HEK293 (cell line): ENCODE results near the gene ARHGEF7.
A peak's percentile ranks its signal among the peaks of the same experiment; 100 is the strongest.

Experiments used
- CTCF ChIA-PET: fragments of 350-600 bp; formaldehyde crosslinking; extraction: SDS; loops from one replicate; lab custom pipeline; 2021; ENCODE audit warnings: antibody characterized with exemption; lab: Yijun Ruan, JAX
- POLR2A ChIA-PET: fragments of 300-600 bp; formaldehyde crosslinking; extraction: SDS; loops from one replicate; lab custom pipeline; 2020; ENCODE audit warnings: antibody characterized with exemption, inconsistent platforms; lab: Yijun Ruan, JAX
- H3K27ac ChIP-seq: fragments of 200-500 bp; sonication (Bioruptor generic); 2 replicates; pipeline ENCODE4 v1.5.1; 2014; ENCODE audit warnings: low read depth, low read length, control low read depth, inconsistent platforms; ENCODE audit errors: extremely low read depth
- H3K36me3 ChIP-seq, 2 experiments: fragments of 200-500 bp in 1 of 2; sonication (Bioruptor generic) in 1 of 2; 1 replicate in 1 of 2; 2 replicates in 1 of 2; pipeline ENCODE4 v1.5.1; 2014 to 2017; ENCODE audit warnings: inconsistent platforms in 2 of 2, low read length in 2 of 2; ENCODE audit not compliant: control insufficient read depth in 2 of 2, insufficient read depth in 1 of 2
- H3K4me1 ChIP-seq: fragments of 200-500 bp; sonication (Bioruptor generic); 2 replicates; pipeline ENCODE4 v1.5.1; 2014; ENCODE audit warnings: mild to moderate bottlenecking, low read length, inconsistent platforms; ENCODE audit not compliant: control insufficient read depth, insufficient read depth
- H3K4me3 ChIP-seq: 2 replicates; pipeline ENCODE4 v1.5.1; 2011; ENCODE audit warnings: low read depth, mild to moderate bottlenecking, control low read depth, low read length, moderate library complexity
- H3K9me3 ChIP-seq: fragments of 200-500 bp; sonication (Bioruptor generic); 2 replicates; pipeline ENCODE4 v1.5.1; 2014; ENCODE audit warnings: low read depth, low read length, inconsistent platforms; ENCODE audit not compliant: control insufficient read depth, insufficient read depth
- EGR2 ChIP-seq: fragments of 450-650 bp; formaldehyde crosslinking; IDR thresholded peaks from 2 replicates; pipeline ENCODE4 v1.5.1; 2016; ENCODE audit warnings: low read depth, missing biosample characterization, missing genetic modification characterization
- FEZF1 ChIP-seq: fragments of 450-650 bp; formaldehyde crosslinking; IDR thresholded peaks from 2 replicates; pipeline ENCODE4 v1.5.1; 2016; ENCODE audit warnings: missing biosample characterization, missing genetic modification characterization
- GLI4 ChIP-seq: fragments of 450-650 bp; formaldehyde crosslinking; IDR thresholded peaks from 2 replicates; pipeline ENCODE4 v1.5.1; 2016; ENCODE audit warnings: missing biosample characterization, missing genetic modification characterization
- KLF1 ChIP-seq: fragments of 450-650 bp; formaldehyde crosslinking; IDR thresholded peaks from 2 replicates; pipeline ENCODE4 v1.5.1; 2016; ENCODE audit warnings: missing biosample characterization, missing genetic modification characterization
- SCRT2 ChIP-seq: fragments of 450-650 bp; formaldehyde crosslinking; IDR thresholded peaks from 2 replicates; pipeline ENCODE4 v1.5.1; 2016; ENCODE audit warnings: missing biosample characterization, missing genetic modification characterization
- SP3 ChIP-seq: fragments of 450-650 bp; formaldehyde crosslinking; IDR thresholded peaks from 2 replicates; pipeline ENCODE4 v1.5.1; 2016; ENCODE audit warnings: missing biosample characterization, missing genetic modification characterization
- YY1 ChIP-seq: fragments of 450-650 bp; formaldehyde crosslinking; IDR thresholded peaks from 2 replicates; pipeline ENCODE4 v1.5.1; 2018; ENCODE audit warnings: missing biosample characterization, missing genetic modification characterization
- ZBTB7A ChIP-seq: fragments of 450-650 bp; formaldehyde crosslinking; IDR thresholded peaks from 2 replicates; pipeline ENCODE4 v1.5.1; 2016; ENCODE audit warnings: low read depth, missing biosample characterization, missing genetic modification characterization
- ZFHX2 ChIP-seq: fragments of 450-650 bp; formaldehyde crosslinking; conservative IDR thresholded peaks from 2 replicates; pipeline ENCODE4 v1.5.1; 2016; ENCODE audit warnings: missing biosample characterization, missing genetic modification characterization
- ZNF114 ChIP-seq: fragments of 450-650 bp; formaldehyde crosslinking; IDR thresholded peaks from 2 replicates; pipeline ENCODE4 v1.5.0; 2017; ENCODE audit warnings: missing biosample characterization, missing genetic modification characterization
- ZNF571 ChIP-seq: fragments of 450-650 bp; formaldehyde crosslinking; IDR thresholded peaks from 2 replicates; pipeline ENCODE4 v1.5.0; 2017; ENCODE audit warnings: missing biosample characterization, missing genetic modification characterization
- ZNF610 ChIP-seq: fragments of 450-650 bp; formaldehyde crosslinking; IDR thresholded peaks from 2 replicates; pipeline ENCODE4 v1.5.1; 2016; ENCODE audit warnings: missing biosample characterization, missing genetic modification characterization, borderline replicate concordance
- ZNF624 ChIP-seq: fragments of 450-650 bp; formaldehyde crosslinking; IDR thresholded peaks from 2 replicates; pipeline ENCODE4 v1.5.1; 2017; ENCODE audit warnings: missing biosample characterization, missing genetic modification characterization
- ZNF707 ChIP-seq: fragments of 450-650 bp; formaldehyde crosslinking; IDR thresholded peaks from 2 replicates; pipeline ENCODE4 v1.5.1; 2016; ENCODE audit warnings: missing biosample characterization, missing genetic modification characterization
- ZNF768 ChIP-seq: fragments of 450-650 bp; formaldehyde crosslinking; IDR thresholded peaks from 2 replicates; pipeline ENCODE4 v1.5.1; 2018; ENCODE audit warnings: missing biosample characterization, mild to moderate bottlenecking, missing genetic modification characterization
- ZNF792 ChIP-seq: fragments of 450-650 bp; formaldehyde crosslinking; IDR thresholded peaks from 2 replicates; pipeline ENCODE4 v1.5.1; 2016; ENCODE audit warnings: missing biosample characterization, missing genetic modification characterization
- ZNF837 ChIP-seq: fragments of 450-650 bp; formaldehyde crosslinking; IDR thresholded peaks from 2 replicates; pipeline ENCODE4 v1.5.1; 2016; ENCODE audit warnings: missing biosample characterization, missing genetic modification characterization
- TF ChIP-seq, protein P1 (sequence below): fragments of 450-650 bp; formaldehyde crosslinking; IDR thresholded peaks from 2 replicates; pipeline ENCODE4 v1.5.1; 2017; ENCODE audit warnings: missing biosample characterization, mild to moderate bottlenecking, missing genetic modification characterization, moderate library complexity
- TF ChIP-seq, protein P2 (sequence below): fragments of 450-650 bp; IDR thresholded peaks from 2 replicates; pipeline ENCODE4 v1.5.1; 2018; ENCODE audit warnings: missing biosample characterization, mild to moderate bottlenecking, missing genetic modification characterization
- TF ChIP-seq, protein P3 (sequence below): fragments of 450-650 bp; formaldehyde crosslinking; IDR thresholded peaks from 2 replicates; pipeline ENCODE4 v1.5.1; 2016; ENCODE audit warnings: missing biosample characterization, missing genetic modification characterization
- TF ChIP-seq, protein P4 (sequence below): fragments of 450-650 bp; formaldehyde crosslinking; IDR thresholded peaks from 2 replicates; pipeline ENCODE4 v1.5.1; 2016; ENCODE audit warnings: missing biosample characterization, missing genetic modification characterization, low read depth
- TF ChIP-seq, protein P5 (sequence below): fragments of 450-650 bp; formaldehyde crosslinking; IDR thresholded peaks from 2 replicates; pipeline ENCODE4 v1.5.1; 2016; ENCODE audit warnings: missing biosample characterization, missing genetic modification characterization, low read depth
- TF ChIP-seq, protein P6 (sequence below): fragments of 450-650 bp; formaldehyde crosslinking; IDR thresholded peaks from 2 replicates; pipeline ENCODE4 v1.5.1; 2016; ENCODE audit warnings: missing biosample characterization, missing genetic modification characterization

The ARHGEF7 gene

DNA sequence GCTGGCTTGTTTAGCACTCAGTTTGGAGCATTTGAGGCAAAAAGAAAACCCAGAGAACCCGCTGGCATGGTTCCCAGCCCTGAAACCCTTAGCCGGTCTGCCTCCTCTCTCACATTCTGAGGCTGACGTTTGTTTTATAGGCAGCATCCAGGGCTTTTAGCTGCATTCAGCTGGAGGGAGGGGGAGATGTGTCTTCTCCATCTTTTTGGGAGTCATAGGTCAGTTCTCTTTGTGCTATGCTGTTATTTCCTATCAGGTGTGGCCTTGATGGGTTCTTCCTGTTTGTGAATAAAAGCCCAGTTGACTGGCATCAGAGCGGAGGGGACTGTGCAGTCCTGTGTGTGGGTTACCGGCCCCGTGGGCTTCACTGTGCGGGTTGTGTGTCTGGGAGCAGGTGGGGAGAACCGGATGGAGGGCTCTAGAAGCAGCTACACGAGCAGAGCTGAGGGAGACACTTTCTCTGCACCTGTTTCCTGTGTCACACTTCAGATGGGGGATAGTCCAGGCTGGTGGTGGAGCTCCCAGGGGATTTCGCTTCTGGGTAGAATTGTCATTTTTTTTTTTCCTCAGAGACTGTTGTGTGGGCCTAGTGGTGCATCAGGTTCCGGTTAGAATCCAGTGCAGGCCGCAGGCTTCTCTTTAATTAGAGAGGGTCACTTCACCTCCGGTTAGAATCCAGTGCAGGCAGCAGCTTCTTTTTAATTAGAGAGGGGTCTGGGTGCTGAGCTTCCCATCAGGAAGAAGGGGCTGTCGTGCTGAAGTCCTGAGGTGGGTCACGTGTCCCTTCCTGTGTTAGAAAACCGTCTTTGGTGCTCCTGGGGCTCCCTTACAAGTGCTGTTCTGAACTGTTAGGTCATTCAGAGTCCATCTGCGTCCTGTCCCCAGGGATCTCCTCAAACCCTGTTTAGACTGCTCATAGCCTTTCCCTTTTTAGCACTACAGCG, 69.6 kb downstream of the ARHGEF7 start:
- CTCF ChIA-PET, result interaction anchor here (0.7 to 1.2 kb wide), 2 partner anchors 10 kb away, joined by 3 read pairs; no protein-coding TSS in a partner anchor
- POLR2A ChIA-PET, result no interaction called here
- H3K4me1 ChIP-seq, result peaks cover 6% of the 10 kb centered on the region
- no peaks in the 10 kb centered on the region for H3K36me3 ChIP-seq
- H3K27ac ChIP-seq, result no peak overlapping the region
- H3K4me3 ChIP-seq, result no peak overlapping the region
- H3K9me3 ChIP-seq, result no peaks in the 10 kb centered on the region
- TF ChIP-seq ZBTB7A (tag by site-specific recombination) (no peak), ZNF114 (tag by site-specific recombination) (no peak), GLI4 (tag by site-specific recombination) (no peak), ZNF624 (no peak), ZFHX2 (tag by site-specific recombination) (peak; percentile 31; the same call in 1 of the 2 replicates), SCRT2 (tag by site-specific recombination) (peak; percentile 4; the same call in 1 of the 2 replicates), ZNF707 (no peak), ZNF792 (no peak), EGR2 (tag by site-specific recombination) (0 out of 2 replicates have a peak, but pooled peaks have one; percentile 25), ZNF610 (tag by site-specific recombination) (no peak), ZNF837 (tag by site-specific recombination) (no peak), FEZF1 (tag by site-specific recombination) (no peak), ZNF768 (tag by site-specific recombination) (no peak), KLF1 (tag by site-specific recombination) (no peak), SP3 (tag by site-specific recombination) (no peak), YY1 (no peak), ZNF571 (tag by site-specific recombination) (no peak)
- TF ChIP-seq, protein P1, sequence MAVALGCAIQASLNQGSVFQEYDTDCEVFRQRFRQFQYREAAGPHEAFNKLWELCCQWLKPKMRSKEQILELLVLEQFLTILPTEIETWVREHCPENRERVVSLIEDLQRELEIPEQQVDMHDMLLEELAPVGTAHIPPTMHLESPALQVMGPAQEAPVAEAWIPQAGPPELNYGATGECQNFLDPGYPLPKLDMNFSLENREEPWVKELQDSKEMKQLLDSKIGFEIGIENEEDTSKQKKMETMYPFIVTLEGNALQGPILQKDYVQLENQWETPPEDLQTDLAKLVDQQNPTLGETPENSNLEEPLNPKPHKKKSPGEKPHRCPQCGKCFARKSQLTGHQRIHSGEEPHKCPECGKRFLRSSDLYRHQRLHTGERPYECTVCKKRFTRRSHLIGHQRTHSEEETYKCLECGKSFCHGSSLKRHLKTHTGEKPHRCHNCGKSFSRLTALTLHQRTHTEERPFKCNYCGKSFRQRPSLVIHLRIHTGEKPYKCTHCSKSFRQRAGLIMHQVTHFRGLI (tag by site-specific recombination), result no peak
- TF ChIP-seq, protein P2, sequence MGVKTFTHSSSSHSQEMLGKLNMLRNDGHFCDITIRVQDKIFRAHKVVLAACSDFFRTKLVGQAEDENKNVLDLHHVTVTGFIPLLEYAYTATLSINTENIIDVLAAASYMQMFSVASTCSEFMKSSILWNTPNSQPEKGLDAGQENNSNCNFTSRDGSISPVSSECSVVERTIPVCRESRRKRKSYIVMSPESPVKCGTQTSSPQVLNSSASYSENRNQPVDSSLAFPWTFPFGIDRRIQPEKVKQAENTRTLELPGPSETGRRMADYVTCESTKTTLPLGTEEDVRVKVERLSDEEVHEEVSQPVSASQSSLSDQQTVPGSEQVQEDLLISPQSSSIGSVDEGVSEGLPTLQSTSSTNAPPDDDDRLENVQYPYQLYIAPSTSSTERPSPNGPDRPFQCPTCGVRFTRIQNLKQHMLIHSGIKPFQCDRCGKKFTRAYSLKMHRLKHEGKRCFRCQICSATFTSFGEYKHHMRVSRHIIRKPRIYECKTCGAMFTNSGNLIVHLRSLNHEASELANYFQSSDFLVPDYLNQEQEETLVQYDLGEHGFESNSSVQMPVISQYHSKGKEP (tag by site-specific recombination), result no peak
- TF ChIP-seq, protein P3, sequence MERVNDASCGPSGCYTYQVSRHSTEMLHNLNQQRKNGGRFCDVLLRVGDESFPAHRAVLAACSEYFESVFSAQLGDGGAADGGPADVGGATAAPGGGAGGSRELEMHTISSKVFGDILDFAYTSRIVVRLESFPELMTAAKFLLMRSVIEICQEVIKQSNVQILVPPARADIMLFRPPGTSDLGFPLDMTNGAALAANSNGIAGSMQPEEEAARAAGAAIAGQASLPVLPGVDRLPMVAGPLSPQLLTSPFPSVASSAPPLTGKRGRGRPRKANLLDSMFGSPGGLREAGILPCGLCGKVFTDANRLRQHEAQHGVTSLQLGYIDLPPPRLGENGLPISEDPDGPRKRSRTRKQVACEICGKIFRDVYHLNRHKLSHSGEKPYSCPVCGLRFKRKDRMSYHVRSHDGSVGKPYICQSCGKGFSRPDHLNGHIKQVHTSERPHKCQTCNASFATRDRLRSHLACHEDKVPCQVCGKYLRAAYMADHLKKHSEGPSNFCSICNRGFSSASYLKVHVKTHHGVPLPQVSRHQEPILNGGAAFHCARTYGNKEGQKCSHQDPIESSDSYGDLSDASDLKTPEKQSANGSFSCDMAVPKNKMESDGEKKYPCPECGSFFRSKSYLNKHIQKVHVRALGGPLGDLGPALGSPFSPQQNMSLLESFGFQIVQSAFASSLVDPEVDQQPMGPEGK, result no peak
- TF ChIP-seq, protein P4, sequence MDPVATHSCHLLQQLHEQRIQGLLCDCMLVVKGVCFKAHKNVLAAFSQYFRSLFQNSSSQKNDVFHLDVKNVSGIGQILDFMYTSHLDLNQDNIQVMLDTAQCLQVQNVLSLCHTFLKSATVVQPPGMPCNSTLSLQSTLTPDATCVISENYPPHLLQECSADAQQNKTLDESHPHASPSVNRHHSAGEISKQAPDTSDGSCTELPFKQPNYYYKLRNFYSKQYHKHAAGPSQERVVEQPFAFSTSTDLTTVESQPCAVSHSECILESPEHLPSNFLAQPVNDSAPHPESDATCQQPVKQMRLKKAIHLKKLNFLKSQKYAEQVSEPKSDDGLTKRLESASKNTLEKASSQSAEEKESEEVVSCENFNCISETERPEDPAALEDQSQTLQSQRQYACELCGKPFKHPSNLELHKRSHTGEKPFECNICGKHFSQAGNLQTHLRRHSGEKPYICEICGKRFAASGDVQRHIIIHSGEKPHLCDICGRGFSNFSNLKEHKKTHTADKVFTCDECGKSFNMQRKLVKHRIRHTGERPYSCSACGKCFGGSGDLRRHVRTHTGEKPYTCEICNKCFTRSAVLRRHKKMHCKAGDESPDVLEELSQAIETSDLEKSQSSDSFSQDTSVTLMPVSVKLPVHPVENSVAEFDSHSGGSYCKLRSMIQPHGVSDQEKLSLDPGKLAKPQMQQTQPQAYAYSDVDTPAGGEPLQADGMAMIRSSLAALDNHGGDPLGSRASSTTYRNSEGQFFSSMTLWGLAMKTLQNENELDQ (tag by site-specific recombination), result no peak
- TF ChIP-seq, protein P5, sequence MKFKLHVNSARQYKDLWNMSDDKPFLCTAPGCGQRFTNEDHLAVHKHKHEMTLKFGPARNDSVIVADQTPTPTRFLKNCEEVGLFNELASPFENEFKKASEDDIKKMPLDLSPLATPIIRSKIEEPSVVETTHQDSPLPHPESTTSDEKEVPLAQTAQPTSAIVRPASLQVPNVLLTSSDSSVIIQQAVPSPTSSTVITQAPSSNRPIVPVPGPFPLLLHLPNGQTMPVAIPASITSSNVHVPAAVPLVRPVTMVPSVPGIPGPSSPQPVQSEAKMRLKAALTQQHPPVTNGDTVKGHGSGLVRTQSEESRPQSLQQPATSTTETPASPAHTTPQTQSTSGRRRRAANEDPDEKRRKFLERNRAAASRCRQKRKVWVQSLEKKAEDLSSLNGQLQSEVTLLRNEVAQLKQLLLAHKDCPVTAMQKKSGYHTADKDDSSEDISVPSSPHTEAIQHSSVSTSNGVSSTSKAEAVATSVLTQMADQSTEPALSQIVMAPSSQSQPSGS, result no peak
- TF ChIP-seq, protein P6, sequence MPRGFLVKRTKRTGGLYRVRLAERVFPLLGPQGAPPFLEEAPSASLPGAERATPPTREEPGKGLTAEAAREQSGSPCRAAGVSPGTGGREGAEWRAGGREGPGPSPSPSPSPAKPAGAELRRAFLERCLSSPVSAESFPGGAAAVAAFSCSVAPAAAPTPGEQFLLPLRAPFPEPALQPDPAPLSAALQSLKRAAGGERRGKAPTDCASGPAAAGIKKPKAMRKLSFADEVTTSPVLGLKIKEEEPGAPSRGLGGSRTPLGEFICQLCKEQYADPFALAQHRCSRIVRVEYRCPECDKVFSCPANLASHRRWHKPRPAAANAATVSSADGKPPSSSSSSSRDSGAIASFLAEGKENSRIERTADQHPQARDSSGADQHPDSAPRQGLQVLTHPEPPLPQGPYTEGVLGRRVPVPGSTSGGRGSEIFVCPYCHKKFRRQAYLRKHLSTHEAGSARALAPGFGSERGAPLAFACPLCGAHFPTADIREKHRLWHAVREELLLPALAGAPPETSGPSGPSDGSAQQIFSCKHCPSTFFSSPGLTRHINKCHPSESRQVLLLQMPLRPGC (tag by site-specific recombination), result no peak
